CD4-positive, CD25-positive, alpha-beta regulatory T cell (primary cell): ENCODE results near the gene LDAH. TPM values are rescaled to one million over a fixed set of nuclear protein-coding genes. Genes with fewer than 3 reads are reported as not detected.
A peak's percentile ranks its signal among the peaks of the same experiment; 100 is the strongest.

Experiments
- ATAC-seq, 2 donors: fragments of 150-1000 bp; cut with Tn5 transposase; one replicate each; pipeline ENCODE4 v1.10.0; 2021; ENCODE audit warnings: low read depth in 2 of 2, moderate number of reproducible peaks in 2 of 2, moderate library complexity in 1 of 2
- DNase-seq, 3 donors: peaks; one replicate each; pipeline versions ENCODE4 v3.0.0 to v3.0.0-alpha.2; 2012 to 2022; ENCODE audit warnings: mixed read lengths in 1 of 3
- H3K27ac ChIP-seq: one replicate; pipeline ENCODE4 v1.7.0; 2013; ENCODE audit warnings: mild to moderate bottlenecking, low read length; ENCODE audit not compliant: insufficient read depth, poor library complexity, severe bottlenecking
- H3K27me3 ChIP-seq: one replicate; pipeline ENCODE4 v1.7.0; 2013; ENCODE audit warnings: low read length; ENCODE audit not compliant: control insufficient read depth, insufficient read depth
- H3K36me3 ChIP-seq: one replicate; pipeline ENCODE4 v1.7.0; 2013; ENCODE audit warnings: mild to moderate bottlenecking, low read length, moderate library complexity; ENCODE audit not compliant: control insufficient read depth, insufficient read depth
- H3K4me1 ChIP-seq: 2 replicates; pipeline ENCODE4 v1.7.0; 2013; ENCODE audit warnings: mild to moderate bottlenecking, low read length; ENCODE audit not compliant: insufficient read depth, control insufficient read depth, poor library complexity, severe bottlenecking
- H3K4me3 ChIP-seq: one replicate; pipeline ENCODE4 v1.7.0; 2013; ENCODE audit warnings: low read depth, mild to moderate bottlenecking, low read length, moderate library complexity
- H3K9me3 ChIP-seq, 2 experiments: 1 replicate in 1 of 2; 2 replicates in 1 of 2; pipeline ENCODE4 v1.7.0; 2013; ENCODE audit warnings: low read length in 2 of 2, mild to moderate bottlenecking in 1 of 2, moderate library complexity in 1 of 2; ENCODE audit not compliant: control insufficient read depth in 2 of 2
- H3K27ac Mint-ChIP-seq, 3 donors: one replicate each; pipeline ENCODE4 v1.8.0; 2020 to 2022; ENCODE audit warnings: mild to moderate bottlenecking in 3 of 3, mixed read lengths in 3 of 3, moderate library complexity in 2 of 3
- H3K27me3 Mint-ChIP-seq: one replicate; pipeline ENCODE4 v1.8.0; 2022; ENCODE audit warnings: mild to moderate bottlenecking, mixed read lengths
- H3K36me3 Mint-ChIP-seq: one replicate; pipeline ENCODE4 v1.8.0; 2020; ENCODE audit warnings: mixed read lengths
- H3K4me1 Mint-ChIP-seq, 4 donors: one replicate each; pipeline ENCODE4 v1.8.0; 2020 to 2022; ENCODE audit warnings: mixed read lengths in 4 of 4, mild to moderate bottlenecking in 1 of 4
- H3K4me3 Mint-ChIP-seq, 4 donors: one replicate each; pipeline ENCODE4 v1.8.0; 2020 to 2022; ENCODE audit warnings: mild to moderate bottlenecking in 4 of 4, mixed read lengths in 4 of 4, moderate library complexity in 3 of 4
- H3K9me3 Mint-ChIP-seq, 7 donors: one replicate each; pipeline ENCODE4 v1.8.0; 2020 to 2022; ENCODE audit warnings: mixed read lengths in 7 of 7, mild to moderate bottlenecking in 3 of 7, moderate library complexity in 2 of 7
- polyA plus RNA-seq, 4 donors: library from polyadenylated mRNA; unstranded; fragments of 300-500 nt; fragmentation: Illumina TruSeq; gene quantifications; one replicate each; pipeline ENCODE4 v1.2.3, GENCODE V29; 2021
- total RNA-seq: library from RNA; stranded (reverse); gene quantifications from one replicate; pipeline ENCODE4 v1.2.3, GENCODE V29; 2022

Gene LDAH
- total and polyA plus RNA-seq, 5 donors from 2014 or later, result 13.8 to 16.8 (median 14.9) TPM

GRCh38 chr2:20691076-20691734 is 131.7 kb downstream of the LDAH start:
- Histone ChIP-seq H3K27ac (no peak overlapping the region), H3K4me3 (no peak overlapping the region), H3K4me1 (no peaks in the 10 kb centered on the region), H3K36me3 (peaks cover 32% of the 10 kb centered on the region), H3K9me3 (peaks cover 0 to 2% of the 10 kb centered on the region in 2 experiments), H3K27me3 (no peaks in the 10 kb centered on the region)
- Mint-ChIP-seq H3K4me1 (peaks cover 0 to 4% (median 0%) of the 10 kb centered on the region in 4 donors), H3K9me3 (no peaks in the 10 kb centered on the region), H3K27me3 (no peaks in the 10 kb centered on the region), H3K27ac (no peak overlapping the region), H3K4me3 (no peak overlapping the region), H3K36me3 (peaks cover 45% of the 10 kb centered on the region)
- no peak for ATAC-seq
- DNase-seq, result no peak

DNA sequence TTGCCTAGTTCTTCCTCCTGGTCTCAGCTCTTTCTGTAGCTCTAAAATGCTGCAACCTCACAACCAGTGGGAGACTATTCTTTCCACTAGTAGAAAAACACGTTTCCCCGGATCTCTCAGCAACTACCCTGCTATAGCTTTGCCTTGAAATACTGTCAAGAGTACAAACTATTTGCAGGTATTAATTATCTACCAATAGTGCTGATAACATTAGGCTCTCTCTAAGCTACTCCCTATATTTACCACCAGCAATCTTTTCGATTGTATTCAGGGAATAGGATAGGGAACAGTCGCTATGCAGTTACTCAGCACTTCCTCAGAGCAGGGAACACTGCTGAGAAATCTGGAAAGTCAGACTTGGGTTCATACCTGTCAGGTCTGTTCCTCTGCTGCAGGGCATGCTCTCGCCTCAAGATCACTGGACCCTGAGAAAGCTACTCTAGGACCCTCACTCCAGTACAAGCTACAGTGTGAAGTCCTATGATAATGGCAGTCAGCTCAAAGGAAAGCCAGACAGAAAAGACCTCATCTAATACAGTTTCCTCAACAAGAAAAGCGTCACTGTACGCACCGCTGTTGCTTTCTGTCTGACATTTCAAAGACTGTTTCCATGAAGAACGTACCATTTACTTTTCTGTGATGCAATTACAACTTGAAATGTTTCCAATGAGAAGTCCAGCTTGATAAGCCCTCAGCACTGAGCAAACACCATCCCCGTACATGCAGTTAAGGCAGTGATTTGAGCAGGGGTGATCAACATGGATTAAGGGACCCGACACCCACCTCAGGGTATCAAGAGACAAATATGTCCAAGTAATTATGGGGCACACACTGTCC is 133.3 kb downstream of the LDAH start:
- peaks cover 0 to 4% (median 0%) of the 10 kb centered on the region in 4 donors for H3K4me1 Mint-ChIP-seq
- Histone ChIP-seq H3K27ac (no peak overlapping the region), H3K36me3 (peaks cover 43% of the 10 kb centered on the region), H3K9me3 (peaks cover 0 to 2% of the 10 kb centered on the region in 2 experiments), H3K4me1 (no peaks in the 10 kb centered on the region), H3K27me3 (no peaks in the 10 kb centered on the region), H3K4me3 (no peak overlapping the region)
- peaks cover 51% of the 10 kb centered on the region for H3K36me3 Mint-ChIP-seq
- no peaks in the 10 kb centered on the region for H3K27me3 Mint-ChIP-seq
- no peak for DNase-seq
- H3K9me3 Mint-ChIP-seq, result no peaks in the 10 kb centered on the region
- H3K27ac Mint-ChIP-seq, result no peak overlapping the region
- ATAC-seq, result no peak
- H3K4me3 Mint-ChIP-seq, result no peak overlapping the region

DNA sequence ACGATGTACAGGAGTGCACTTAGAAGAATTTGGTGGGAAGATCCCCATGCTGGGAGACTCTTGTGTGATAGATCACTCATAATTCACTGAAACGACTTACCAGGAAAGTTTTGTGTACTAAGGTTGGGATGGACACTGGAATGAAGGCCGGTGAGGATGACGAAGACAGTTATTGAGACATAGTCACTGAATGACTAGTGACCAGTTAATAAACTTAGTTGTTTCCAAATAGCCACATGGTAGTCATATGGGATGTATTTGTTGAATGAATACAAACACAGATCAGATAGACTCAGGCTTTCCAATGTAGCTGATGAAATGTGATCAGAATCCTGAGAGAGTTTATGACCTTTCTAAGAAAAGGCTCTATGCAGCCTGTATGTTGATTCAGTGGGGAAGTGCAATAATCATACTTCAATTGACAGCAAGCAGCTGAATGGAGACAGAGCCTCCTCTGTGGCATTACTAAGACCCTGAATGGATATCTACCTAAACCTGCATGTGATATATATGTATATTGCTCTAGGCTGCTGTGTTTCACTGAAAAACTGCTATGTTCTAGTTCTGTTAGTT is 135.6 kb downstream of the LDAH start:
- Mint-ChIP-seq H3K27ac (no peak overlapping the region), H3K36me3 (peaks cover 69% of the 10 kb centered on the region)

DNA sequence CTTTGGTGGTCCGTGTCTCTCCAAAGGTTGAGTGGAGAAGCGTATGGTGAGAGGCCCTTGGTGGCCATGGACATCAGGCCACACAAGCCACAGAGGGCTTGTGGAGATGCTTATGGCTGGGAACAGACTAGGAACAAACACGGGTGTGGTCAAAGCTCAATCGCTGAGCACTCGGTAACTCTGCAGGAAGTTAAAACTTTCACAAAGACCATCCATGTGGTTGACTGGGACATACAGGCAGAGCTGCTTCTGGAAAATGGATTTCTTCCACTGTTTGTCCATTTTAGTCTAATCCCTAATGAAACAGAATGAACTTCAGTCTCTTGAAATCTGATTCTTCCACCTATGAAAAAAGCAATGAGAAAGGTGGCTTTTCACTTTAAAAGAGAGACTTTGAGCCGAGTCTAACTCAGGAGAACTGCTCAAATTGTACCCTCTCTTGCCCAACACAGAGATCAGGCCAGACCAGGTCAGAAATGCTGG is 138.3 kb downstream of the LDAH start:
- H3K27ac Mint-ChIP-seq, result no peak overlapping the region
- H3K36me3 Mint-ChIP-seq, result peaks cover 67% of the 10 kb centered on the region
- H3K36me3 ChIP-seq, result peaks cover 39% of the 10 kb centered on the region
- H3K27ac ChIP-seq, result no peak overlapping the region
- H3K4me1 ChIP-seq, result peaks cover 5% of the 10 kb centered on the region
- no peaks in the 10 kb centered on the region for H3K27me3 ChIP-seq
- no peaks in the 10 kb centered on the region for H3K9me3 ChIP-seq
- no peak overlapping the region for H3K4me3 Mint-ChIP-seq
- peaks cover 0 to 16% (median 3%) of the 10 kb centered on the region in 4 donors for H3K4me1 Mint-ChIP-seq
- no peak overlapping the region for H3K4me3 ChIP-seq
- DNase-seq (no peak), ATAC-seq (no peak)
- no peaks in the 10 kb centered on the region for H3K27me3 Mint-ChIP-seq
- no peaks in the 10 kb centered on the region for H3K9me3 Mint-ChIP-seq

More for the DNA sequence above, 135.6 kb downstream of the LDAH start:
- Mint-ChIP-seq H3K4me1 (peaks cover 0 to 16% (median 2%) of the 10 kb centered on the region in 4 donors), H3K9me3 (no peaks in the 10 kb centered on the region), H3K27me3 (no peaks in the 10 kb centered on the region), H3K4me3 (no peak overlapping the region)
- Histone ChIP-seq H3K27me3 (no peaks in the 10 kb centered on the region), H3K4me1 (peaks cover 4% of the 10 kb centered on the region), H3K27ac (no peak overlapping the region), H3K9me3 (peaks cover 0 to 2% of the 10 kb centered on the region in 2 experiments), H3K36me3 (peaks cover 38% of the 10 kb centered on the region), H3K4me3 (no peak overlapping the region)
- ATAC-seq (no peak), DNase-seq (no peak)

DNA sequence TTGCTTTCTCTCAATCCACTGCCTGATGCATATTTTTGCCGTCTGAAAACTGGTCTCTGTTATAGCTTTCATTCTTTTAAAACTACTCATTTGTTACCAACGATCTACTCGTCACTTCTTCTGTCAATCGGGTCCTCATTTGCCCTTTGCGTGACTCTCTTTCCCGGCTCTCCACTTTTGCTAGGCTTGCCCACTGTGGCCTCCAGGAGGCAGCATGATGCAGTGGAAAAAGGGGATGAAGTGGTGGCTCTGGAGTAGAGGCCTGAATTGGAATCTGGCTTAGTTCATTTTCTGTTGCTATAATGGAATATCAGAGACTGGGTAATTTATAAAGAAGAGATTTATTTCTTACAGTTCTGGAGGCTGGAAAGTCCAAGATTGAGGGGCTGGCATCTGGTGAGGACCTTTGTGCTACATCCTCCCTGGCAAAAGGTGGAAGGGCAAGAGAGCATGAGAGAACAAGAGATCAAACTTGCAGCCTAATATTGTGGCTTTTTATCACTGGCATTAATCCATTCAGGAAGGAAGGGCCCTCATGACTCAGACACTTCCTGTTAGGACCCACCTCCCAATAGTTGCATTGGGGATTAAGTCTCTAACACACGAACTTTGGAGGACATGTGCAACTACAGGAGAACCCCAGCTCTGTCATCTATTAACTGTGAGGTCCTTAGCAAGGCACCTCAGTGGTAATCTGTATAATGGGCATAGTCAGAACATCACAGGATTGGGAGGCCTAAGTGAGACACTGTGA is 140.6 kb downstream of the LDAH start:
- H3K36me3 Mint-ChIP-seq, result peaks cover 53% of the 10 kb centered on the region
- H3K4me1 Mint-ChIP-seq, result peaks cover 0 to 16% (median 3%) of the 10 kb centered on the region in 4 donors

DNA sequence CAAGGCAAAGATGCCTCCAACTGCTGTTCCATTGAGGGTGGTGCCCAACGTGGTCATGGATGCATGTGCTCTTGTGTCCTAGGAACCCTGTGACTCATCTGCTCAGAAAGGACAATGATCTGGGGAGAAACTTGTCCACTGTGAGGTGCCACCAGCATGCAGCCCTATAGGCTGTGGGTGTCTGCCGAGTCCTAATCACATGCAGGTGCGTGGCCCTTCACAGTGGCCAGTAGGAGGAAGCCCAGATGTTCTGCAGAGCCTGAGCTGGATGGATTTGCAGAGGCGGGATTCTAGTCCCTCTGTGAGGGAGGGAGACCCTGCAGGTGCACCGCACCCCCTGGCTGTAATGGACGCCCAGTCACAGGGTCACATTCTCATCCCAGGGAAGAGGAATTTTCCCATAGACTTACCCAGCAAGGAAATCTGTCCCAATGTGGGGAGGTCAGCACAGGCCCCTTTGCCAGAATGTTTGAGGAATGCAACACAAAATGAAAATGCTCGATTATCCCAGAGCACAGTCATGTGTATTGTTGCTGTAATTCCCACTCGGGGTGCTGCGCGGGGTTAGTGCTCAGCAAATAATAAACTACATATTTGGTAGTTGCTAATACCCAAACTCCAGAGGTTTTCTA is 142.0 kb downstream of the LDAH start:
- Histone ChIP-seq H3K4me3 (no peak overlapping the region), H3K27me3 (no peaks in the 10 kb centered on the region), H3K9me3 (no peaks in the 10 kb centered on the region), H3K4me1 (peaks cover 5% of the 10 kb centered on the region), H3K36me3 (peaks cover 16% of the 10 kb centered on the region), H3K27ac (no peak overlapping the region)
- H3K4me1 Mint-ChIP-seq, result peaks cover 0 to 12% (median 3%) of the 10 kb centered on the region in 4 donors
- no peaks in the 10 kb centered on the region for H3K9me3 Mint-ChIP-seq
- H3K27ac Mint-ChIP-seq, result peak overlapping the region in 1 of 3 donors; percentile 90
- H3K4me3 Mint-ChIP-seq, result no peak overlapping the region
- H3K27me3 Mint-ChIP-seq, result no peaks in the 10 kb centered on the region
- peaks cover 40% of the 10 kb centered on the region for H3K36me3 Mint-ChIP-seq
- DNase-seq, result no peak
- ATAC-seq, result no peak

More for the DNA sequence above, 140.6 kb downstream of the LDAH start:
- Histone ChIP-seq H3K27me3 (no peaks in the 10 kb centered on the region), H3K36me3 (peaks cover 28% of the 10 kb centered on the region), H3K27ac (no peak overlapping the region), H3K4me3 (no peak overlapping the region), H3K9me3 (no peaks in the 10 kb centered on the region), H3K4me1 (peaks cover 5% of the 10 kb centered on the region)
- H3K27me3 Mint-ChIP-seq, result no peaks in the 10 kb centered on the region
- H3K9me3 Mint-ChIP-seq, result no peaks in the 10 kb centered on the region
- no peak overlapping the region for H3K4me3 Mint-ChIP-seq
- DNase-seq, result no peak
- H3K27ac Mint-ChIP-seq, result peak overlapping the region in 2 of 3 donors; percentile 31 to 90
- no peak for ATAC-seq

GRCh38 chr2:20678780-20679179 is 144.1 kb downstream of the LDAH start:
- ATAC-seq, result no peak
- peaks cover 0 to 14% (median 3%) of the 10 kb centered on the region in 4 donors for H3K4me1 Mint-ChIP-seq

More at GRCh38 chr2:20678780-20679179, 144.1 kb downstream of the LDAH start:
- Histone ChIP-seq H3K27ac (no peak overlapping the region), H3K27me3 (no peaks in the 10 kb centered on the region), H3K4me1 (peaks cover 5% of the 10 kb centered on the region), H3K4me3 (no peak overlapping the region), H3K9me3 (no peaks in the 10 kb centered on the region), H3K36me3 (peaks cover 6% of the 10 kb centered on the region)
- H3K4me3 Mint-ChIP-seq, result no peak overlapping the region
- peaks cover 25% of the 10 kb centered on the region for H3K36me3 Mint-ChIP-seq
- no peak for DNase-seq
- H3K9me3 Mint-ChIP-seq, result no peaks in the 10 kb centered on the region
- H3K27me3 Mint-ChIP-seq, result peaks cover 6% of the 10 kb centered on the region
- no peak overlapping the region for H3K27ac Mint-ChIP-seq
